Stimulated activated CD8-positive, alpha-beta memory T cell treated with anti-CD3 and anti-CD28 coated beads, Interleukin-15, amount 100 ng/mL, for 1 hour (primary cell): ENCODE data around the gene PALLD.
"Not testable (repeated sequence)": the region's sequence is repeated elsewhere in the genome, so short reads cannot be mapped to it uniquely, and the experiment has no call there.

ENCODE experiments used
- DNase-seq: peaks from one replicate; pipeline ENCODE4 v3.0.0-alpha.2; 2020; ENCODE audit warnings: low read depth

Gene PALLD

GRCh38 chr4:168710353-168710946 lies 213.6 kb downstream of the PALLD start:
- DNase-seq = no peak

- no peak for DNase-seq
Observed at GRCh38 chr4:168711197-168712140, 214.6 kb downstream of the PALLD start.

GRCh38 chr4:168712316-168712890 lies 215.6 kb downstream of the PALLD start:
- no peak for DNase-seq

GRCh38 chr4:168713253-168713652 lies 216.4 kb downstream of the PALLD start:
- DNase-seq = no peak

GRCh38 chr4:168715896-168716295 lies 219.0 kb downstream of the PALLD start:
- DNase-seq = no peak

- DNase-seq = no peak
Observed at GRCh38 chr4:168716406-168717129, 219.7 kb downstream of the PALLD start.

- DNase-seq = no peak
Observed at GRCh38 chr4:168717847-168718246, 221.0 kb downstream of the PALLD start.

- no peak for DNase-seq
Observed at GRCh38 chr4:168719725-168720124, 222.9 kb downstream of the PALLD start.

- DNase-seq = no peak
Observed at GRCh38 chr4:168720396-168720900, 223.6 kb downstream of the PALLD start.

- DNase-seq = no peak
Observed at GRCh38 chr4:168722391-168722790, 225.5 kb downstream of the PALLD start.

- no peak for DNase-seq
Observed at GRCh38 chr4:168723020-168723419, 226.2 kb downstream of the PALLD start.

GRCh38 chr4:168723569-168723968 lies 226.7 kb downstream of the PALLD start:
- no peak for DNase-seq

GRCh38 chr4:168724243-168724642 lies 227.4 kb downstream of the PALLD start:
- no peak for DNase-seq

- no peak for DNase-seq
Observed at GRCh38 chr4:168724686-168725411, 228.0 kb downstream of the PALLD start.

- DNase-seq = no peak
Observed at GRCh38 chr4:168725930-168726329, 229.1 kb downstream of the PALLD start.

GRCh38 chr4:168727181-168727580 lies 230.3 kb downstream of the PALLD start:
- DNase-seq = not testable (repeated sequence)

GRCh38 chr4:168731006-168731636 lies 234.3 kb downstream of the PALLD start:
- DNase-seq = no peak

GRCh38 chr4:168731706-168732414 lies 235.0 kb downstream of the PALLD start:
- DNase-seq = no peak

GRCh38 chr4:168732714-168733113 lies 235.9 kb downstream of the PALLD start:
- no peak for DNase-seq
